BJ (cell line): ENCODE measurements around the gene SLC4A2. TPM values are rescaled to one million over a fixed set of nuclear protein-coding genes. Genes with fewer than 3 reads are reported as not detected.

ENCODE experiments used
- CTCF ChIA-PET: fragments of 350-600 bp; formaldehyde crosslinking; extraction: SDS; loops from one replicate; lab custom pipeline; 2021; ENCODE audit warnings: antibody characterized with exemption, inconsistent platforms; lab: Yijun Ruan, JAX
- POLR2A ChIA-PET: fragments of 300-600 bp; sonication (Branson Sonifier 250); formaldehyde crosslinking; extraction: SDS; loops from one replicate; lab custom pipeline; 2021; ENCODE audit warnings: antibody characterized with exemption; lab: Charles Lee
- DNase-seq: peaks from one replicate; pipeline ENCODE4 v3.0.0-alpha.2; 2011; ENCODE audit warnings: low read depth
- H3K27me3 ChIP-seq: 2 replicates; pipeline ENCODE4 v1.6.0; 2011; ENCODE audit warnings: low read length; ENCODE audit not compliant: control insufficient read depth, insufficient read depth
- H3K36me3 ChIP-seq: 2 replicates; pipeline ENCODE4 v1.5.1; 2011; ENCODE audit warnings: low read length; ENCODE audit not compliant: control insufficient read depth, insufficient read depth
- H3K4me3 ChIP-seq: 2 replicates; pipeline ENCODE4 v1.5.1; 2011; ENCODE audit warnings: low read depth, mild to moderate bottlenecking, control low read depth, low read length
- CTCF ChIP-seq: IDR thresholded peaks from 2 replicates; pipeline ENCODE4 v1.5.1; 2011; ENCODE audit warnings: low read depth, mild to moderate bottlenecking, control low read depth, inconsistent platforms, low read length, moderate library complexity; ENCODE audit not compliant: insufficient read depth
- polyA plus RNA-seq: library from polyadenylated mRNA; depleted of rRNA; stranded (reverse); fragments of >200 nt; gene quantifications from 2 replicates; pipeline ENCODE4 v1.2.3, GENCODE V29; 2011

Gene SLC4A2
- polyA plus RNA-seq, 1 experiment, result 86.1 TPM

- peak within 1 kb of the TSS; percentile 55 for H3K4me3 ChIP-seq
- H3K36me3 ChIP-seq, result 0 out of 2 replicates have a peak, but pooled peaks cover 1% of the 10 kb centered on the region
- CTCF ChIA-PET, result interaction anchor here (0.9 to 1.1 kb wide), 2 partner anchors 10 to 46 kb away, joined by 3 read pairs; no protein-coding TSS in a partner anchor
- H3K27me3 ChIP-seq, result no peaks in the 10 kb centered on the region
- TF ChIP-seq CTCF, result 0 out of 2 replicates have a peak, but pooled peaks have one; percentile 9
- no peak for DNase-seq
- POLR2A ChIA-PET, result no interaction called here
Observed at GRCh38 chr7:151057506-151057988, 1.8 kb upstream of the SLC4A2 start, which contains the start of gene CDK5. CDK5 (minus strand) TSS chr7:151057897; CDS start chr7:151057848, 49 bp downstream.

GRCh38 chr7:151057989-151058780, 1.2 kb upstream of the SLC4A2 start:
- DNase-seq, result peak; percentile 99
- POLR2A ChIA-PET, result interaction anchor here (0.7 kb wide), 1 partner anchor 23 kb away, joined by 3 read pairs; the partner anchor contains the start of gene FASTK

GRCh38 chr7:151058781-151059366, 515 bp upstream of the SLC4A2 start:
- TF ChIP-seq CTCF, result no peak
- Histone ChIP-seq H3K4me3 (peak overlapping the region; percentile 76), H3K36me3 (0 out of 2 replicates have a peak, but pooled peaks cover 1% of the 10 kb centered on the region), H3K27me3 (no peaks in the 10 kb centered on the region)
- CTCF ChIA-PET, result interaction anchor here (1.1 to 1.6 kb wide), 3 partner anchors 26 to 52 kb away, joined by 4 to 7 read pairs (median 5); no protein-coding TSS in a partner anchor
- DNase-seq, result no peak
- POLR2A ChIA-PET, result interaction anchor here (0.7 kb wide), 1 partner anchor 22 kb away, joined by 3 read pairs; the partner anchor contains the start of gene FASTK

More at GRCh38 chr7:151057989-151058780, 1.2 kb upstream of the SLC4A2 start:
- CTCF ChIA-PET, result interaction anchor here (0.9 to 1.6 kb wide), 4 partner anchors 25 to 53 kb away, joined by 3 to 7 read pairs (median 4); no protein-coding TSS in a partner anchor
- no peak for TF ChIP-seq CTCF
- Histone ChIP-seq H3K27me3 (no peaks in the 10 kb centered on the region), H3K36me3 (0 out of 2 replicates have a peak, but pooled peaks cover 1% of the 10 kb centered on the region), H3K4me3 (peak overlapping the region; percentile 55)

- peak overlapping the region; percentile 76 for H3K4me3 ChIP-seq
- H3K27me3 ChIP-seq, result no peaks in the 10 kb centered on the region
- CTCF ChIA-PET, result interaction anchor here (0.7 to 2.5 kb wide), 8 partner anchors 11 to 79 kb away, joined by 3 to 6 read pairs (median 4); partner anchors contain the start of gene FASTK
- DNase-seq, result no peak
- no peak for TF ChIP-seq CTCF
- H3K36me3 ChIP-seq, result peaks cover 8% of the 10 kb centered on the region
- POLR2A ChIA-PET, result no interaction called here
Observed at GRCh38 chr7:151060113-151060415, 675 bp downstream of the SLC4A2 start.
